GM23338 (cell line): ENCODE data around the gene GPRC5D.

ENCODE experiments used
- CTCF ChIP-seq, 2 experiments: fragments of 200-600 bp in 1 of 2; sonication (generic) in 1 of 2; conservative IDR thresholded peaks; 2 replicates each; pipeline versions ENCODE4 v1.5.1 to v1.6.1; 2016 to 2017; ENCODE audit warnings: antibody characterized with exemption in 2 of 2, low read depth in 2 of 2, mild to moderate bottlenecking in 2 of 2, moderate library complexity in 1 of 2
- EZH2 ChIP-seq: fragments of 200-600 bp; sonication (generic); IDR thresholded peaks from one replicate; pipeline ENCODE4 v1.8.0; 2017; ENCODE audit warnings: antibody characterized with exemption, mild to moderate bottlenecking, low read depth; ENCODE audit not compliant: unreplicated experiment
- JUNB ChIP-seq: IDR thresholded peaks from one replicate; pipeline ENCODE4 v1.6.1; 2016; ENCODE audit warnings: antibody characterized with exemption; ENCODE audit not compliant: unreplicated experiment
- NANOG ChIP-seq: IDR thresholded peaks from 2 replicates; pipeline ENCODE4 v1.6.1; 2016; ENCODE audit warnings: antibody characterized with exemption, borderline replicate concordance
- POLR2AphosphoS5 ChIP-seq: IDR thresholded peaks from 2 replicates; pipeline ENCODE4 v1.6.1; 2016; ENCODE audit warnings: antibody characterized with exemption, low read depth
- ZNF331 ChIP-seq: fragments of 250-450 bp; sonication (Bioruptor Pico); IDR thresholded peaks from 2 replicates; pipeline ENCODE4 v1.5.0; 2020; ENCODE audit warnings: low read depth, mild to moderate bottlenecking, moderate library complexity
- TF ChIP-seq, protein P1 (sequence below): IDR thresholded peaks from one replicate; pipeline ENCODE4 v1.6.1; 2018; ENCODE audit warnings: antibody characterized with exemption; ENCODE audit not compliant: unreplicated experiment

GRCh38 chr12:12936983-12937491, 14.9 kb downstream of the GPRC5D start:
- TF ChIP-seq EZH2 (no peak), CTCF (conservative IDR thresholded peaks at IDR 0.05; ENCODE audit: low read depth in 2 of 2) (no peak), POLR2AphosphoS5 (no peak), NANOG (no peak), ZNF331 (no peak), JUNB (no peak)
- TF ChIP-seq, protein P1, sequence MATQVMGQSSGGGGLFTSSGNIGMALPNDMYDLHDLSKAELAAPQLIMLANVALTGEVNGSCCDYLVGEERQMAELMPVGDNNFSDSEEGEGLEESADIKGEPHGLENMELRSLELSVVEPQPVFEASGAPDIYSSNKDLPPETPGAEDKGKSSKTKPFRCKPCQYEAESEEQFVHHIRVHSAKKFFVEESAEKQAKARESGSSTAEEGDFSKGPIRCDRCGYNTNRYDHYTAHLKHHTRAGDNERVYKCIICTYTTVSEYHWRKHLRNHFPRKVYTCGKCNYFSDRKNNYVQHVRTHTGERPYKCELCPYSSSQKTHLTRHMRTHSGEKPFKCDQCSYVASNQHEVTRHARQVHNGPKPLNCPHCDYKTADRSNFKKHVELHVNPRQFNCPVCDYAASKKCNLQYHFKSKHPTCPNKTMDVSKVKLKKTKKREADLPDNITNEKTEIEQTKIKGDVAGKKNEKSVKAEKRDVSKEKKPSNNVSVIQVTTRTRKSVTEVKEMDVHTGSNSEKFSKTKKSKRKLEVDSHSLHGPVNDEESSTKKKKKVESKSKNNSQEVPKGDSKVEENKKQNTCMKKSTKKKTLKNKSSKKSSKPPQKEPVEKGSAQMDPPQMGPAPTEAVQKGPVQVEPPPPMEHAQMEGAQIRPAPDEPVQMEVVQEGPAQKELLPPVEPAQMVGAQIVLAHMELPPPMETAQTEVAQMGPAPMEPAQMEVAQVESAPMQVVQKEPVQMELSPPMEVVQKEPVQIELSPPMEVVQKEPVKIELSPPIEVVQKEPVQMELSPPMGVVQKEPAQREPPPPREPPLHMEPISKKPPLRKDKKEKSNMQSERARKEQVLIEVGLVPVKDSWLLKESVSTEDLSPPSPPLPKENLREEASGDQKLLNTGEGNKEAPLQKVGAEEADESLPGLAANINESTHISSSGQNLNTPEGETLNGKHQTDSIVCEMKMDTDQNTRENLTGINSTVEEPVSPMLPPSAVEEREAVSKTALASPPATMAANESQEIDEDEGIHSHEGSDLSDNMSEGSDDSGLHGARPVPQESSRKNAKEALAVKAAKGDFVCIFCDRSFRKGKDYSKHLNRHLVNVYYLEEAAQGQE = no peak
